HUES64 (cell line): ENCODE measurements around the gene ITGA3.

Source experiments
- H3K27ac ChIP-seq: 2 replicates; pipeline ENCODE4 v1.7.0; 2013; ENCODE audit warnings: low read depth, low read length, inconsistent platforms
- H3K27me3 ChIP-seq: 2 replicates; pipeline ENCODE4 v1.6.1; 2013; ENCODE audit warnings: mild to moderate bottlenecking, low read length; ENCODE audit not compliant: insufficient read depth
- H3K36me3 ChIP-seq: 2 replicates; pipeline ENCODE4 v1.6.1; 2013; ENCODE audit warnings: mild to moderate bottlenecking, low read length; ENCODE audit not compliant: insufficient read depth
- H3K4me1 ChIP-seq: 2 replicates; pipeline ENCODE4 v1.6.1; 2013; ENCODE audit warnings: mild to moderate bottlenecking, low read length, moderate library complexity; ENCODE audit not compliant: insufficient read depth
- H3K4me3 ChIP-seq: 2 replicates; pipeline ENCODE4 v1.5.1; 2013; ENCODE audit warnings: mild to moderate bottlenecking, low read length, moderate library complexity
- H3K9ac ChIP-seq: 2 replicates; pipeline ENCODE4 v1.6.1; 2013; ENCODE audit warnings: mild to moderate bottlenecking, low read depth, low read length
- H3K9me3 ChIP-seq: 2 replicates; pipeline ENCODE4 v1.6.1; 2013; ENCODE audit warnings: low read depth, low read length; ENCODE audit not compliant: insufficient read depth
- WGBS: fragments of 150-250, 120-280 bp; methylation state at CpG from one replicate; pipeline ENCODE4 v1.1.7; 2013; ENCODE audit warnings: missing lambda C conversion rate; 5-methylcytosine and 5-hydroxymethylcytosine counted together

The ITGA3 gene

DNA sequence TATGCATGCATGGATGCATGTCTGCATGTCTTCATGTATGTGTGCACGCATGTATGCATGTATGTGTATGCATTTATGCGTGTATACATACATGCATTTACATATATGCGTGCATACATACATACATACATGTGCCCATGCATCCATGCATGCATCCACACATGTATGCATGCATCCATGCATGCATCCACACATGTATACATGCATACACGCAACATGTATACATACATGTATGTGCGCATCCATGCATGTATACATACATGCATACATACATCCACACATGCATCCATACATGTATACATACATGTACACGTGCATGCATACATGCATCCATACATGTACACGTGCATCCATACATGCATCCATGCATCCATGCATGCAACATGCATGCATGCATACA lies 31.1 kb upstream of the ITGA3 start:
- Histone ChIP-seq H3K36me3 (no peaks in the 10 kb centered on the region), H3K4me3 (no peak overlapping the region), H3K4me1 (peaks cover 18% of the 10 kb centered on the region; the same call in 1 of the 2 replicates), H3K9ac (no peak overlapping the region), H3K27me3 (no peaks in the 10 kb centered on the region; the same call in 1 of the 2 replicates), H3K9me3 (peaks cover 5% of the 10 kb centered on the region), H3K27ac (no peak overlapping the region)
- 52% methylated on average over 6 of the region's 7 CpGs for WGBS

DNA sequence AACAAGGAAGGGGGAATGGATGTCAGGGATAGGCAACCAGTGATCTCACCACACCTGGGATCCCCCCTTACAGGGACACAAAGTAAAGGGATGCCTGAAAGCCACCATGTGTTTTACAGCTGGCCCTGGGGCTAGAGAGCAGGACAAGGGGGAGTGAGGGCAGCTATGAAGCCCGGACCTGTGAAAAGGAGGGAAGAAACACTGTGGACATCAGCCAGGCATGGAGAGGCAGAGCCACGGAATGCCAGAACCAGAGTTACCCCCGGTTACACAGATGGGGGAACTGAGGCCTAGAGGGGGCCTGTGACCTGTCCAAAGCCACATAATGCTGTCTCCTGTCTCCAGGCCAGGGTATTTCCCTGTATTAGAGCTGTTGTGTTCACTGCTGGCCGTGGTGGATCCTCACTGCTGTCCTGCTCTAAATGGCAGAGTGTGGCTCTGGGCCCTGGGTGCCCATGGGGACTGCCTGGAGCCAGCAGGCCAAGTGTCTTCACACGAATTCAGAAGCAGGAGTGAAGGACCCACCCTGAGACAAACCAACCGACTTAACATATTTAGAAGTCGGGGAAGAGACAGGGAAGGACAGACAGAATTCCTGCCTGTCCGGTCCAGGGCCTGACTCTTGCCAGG lies 29.7 kb upstream of the ITGA3 start:
- peaks cover 5% of the 10 kb centered on the region for H3K9me3 ChIP-seq
- H3K9ac ChIP-seq, result no peak overlapping the region
- H3K4me1 ChIP-seq, result peaks cover 18% of the 10 kb centered on the region; the same call in 1 of the 2 replicates
- 84% methylated on average over 8 of the region's 8 CpGs for WGBS
- no peaks in the 10 kb centered on the region; the same call in 1 of the 2 replicates for H3K27me3 ChIP-seq
- no peaks in the 10 kb centered on the region for H3K36me3 ChIP-seq
- H3K27ac ChIP-seq, result no peak overlapping the region
- H3K4me3 ChIP-seq, result no peak overlapping the region

DNA sequence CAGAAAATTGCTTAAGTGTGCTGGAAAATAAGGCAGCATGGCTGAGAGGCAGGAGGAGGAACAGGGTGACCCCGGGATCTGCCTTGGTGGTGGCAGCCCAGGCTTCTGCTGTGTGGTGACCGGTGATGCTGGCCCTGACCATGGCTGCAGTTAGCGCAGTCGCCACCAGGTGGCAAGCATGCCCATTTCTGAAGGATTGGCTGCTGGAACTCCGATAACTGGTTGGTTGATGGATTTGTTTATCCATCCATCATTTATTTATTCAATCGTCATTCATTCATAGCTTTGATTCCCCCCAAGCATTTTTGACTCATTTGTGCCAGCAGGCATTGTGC lies 29.1 kb upstream of the ITGA3 start:
- 13% methylated on average over 4 of the region's 6 CpGs for WGBS
- Histone ChIP-seq H3K9ac (no peak overlapping the region), H3K27me3 (no peaks in the 10 kb centered on the region; the same call in 1 of the 2 replicates), H3K4me1 (peaks cover 18% of the 10 kb centered on the region; the same call in 1 of the 2 replicates), H3K4me3 (peak overlapping the region; percentile 22; the same call in 1 of the 2 replicates), H3K36me3 (no peaks in the 10 kb centered on the region), H3K27ac (no peak overlapping the region), H3K9me3 (peaks cover 5% of the 10 kb centered on the region)

DNA sequence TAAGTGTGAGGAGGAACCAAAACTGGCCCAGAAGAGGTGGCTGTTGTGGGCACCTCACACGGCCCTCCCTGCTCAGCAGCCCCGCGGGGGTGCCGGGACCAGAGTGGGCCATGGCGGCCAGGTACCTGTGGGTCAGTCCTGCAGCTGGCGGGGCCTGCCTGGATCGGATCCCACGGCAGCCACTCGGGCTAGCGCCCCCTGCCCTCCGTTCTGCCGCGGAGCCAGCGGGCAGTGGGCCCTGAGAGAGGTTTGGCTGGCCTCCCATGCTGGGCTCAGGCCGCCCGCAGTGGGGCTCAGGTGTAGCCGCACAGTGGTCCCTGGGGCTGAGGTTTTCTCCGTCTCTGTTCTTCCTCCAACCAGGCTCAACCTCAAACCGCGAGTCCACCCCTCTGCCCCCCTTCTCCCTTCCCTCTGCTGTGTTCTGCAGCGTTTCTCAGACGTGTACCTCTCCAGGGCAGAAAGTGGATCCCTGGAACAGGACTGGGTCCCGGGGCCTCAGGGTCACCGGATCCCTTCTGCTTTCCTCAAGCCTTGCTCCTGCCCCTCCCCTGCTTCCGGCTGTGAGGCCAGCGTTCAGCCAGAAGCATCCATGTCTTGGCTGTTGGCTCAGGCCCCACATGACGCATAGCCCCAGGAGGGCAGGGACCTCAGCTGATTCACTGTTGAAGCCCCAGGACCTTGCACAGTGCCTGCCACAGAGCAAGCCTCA lies 28.6 kb upstream of the ITGA3 start:
- Histone ChIP-seq H3K9me3 (peaks cover 5% of the 10 kb centered on the region), H3K9ac (no peak overlapping the region; the same call in 1 of the 2 replicates), H3K4me3 (peak overlapping the region; percentile 22; the same call in 1 of the 2 replicates), H3K36me3 (no peaks in the 10 kb centered on the region), H3K27ac (no peak overlapping the region), H3K4me1 (peaks cover 18% of the 10 kb centered on the region; the same call in 1 of the 2 replicates), H3K27me3 (no peaks in the 10 kb centered on the region; the same call in 1 of the 2 replicates)
- 15% methylated on average over 27 of the region's 27 CpGs for WGBS

DNA sequence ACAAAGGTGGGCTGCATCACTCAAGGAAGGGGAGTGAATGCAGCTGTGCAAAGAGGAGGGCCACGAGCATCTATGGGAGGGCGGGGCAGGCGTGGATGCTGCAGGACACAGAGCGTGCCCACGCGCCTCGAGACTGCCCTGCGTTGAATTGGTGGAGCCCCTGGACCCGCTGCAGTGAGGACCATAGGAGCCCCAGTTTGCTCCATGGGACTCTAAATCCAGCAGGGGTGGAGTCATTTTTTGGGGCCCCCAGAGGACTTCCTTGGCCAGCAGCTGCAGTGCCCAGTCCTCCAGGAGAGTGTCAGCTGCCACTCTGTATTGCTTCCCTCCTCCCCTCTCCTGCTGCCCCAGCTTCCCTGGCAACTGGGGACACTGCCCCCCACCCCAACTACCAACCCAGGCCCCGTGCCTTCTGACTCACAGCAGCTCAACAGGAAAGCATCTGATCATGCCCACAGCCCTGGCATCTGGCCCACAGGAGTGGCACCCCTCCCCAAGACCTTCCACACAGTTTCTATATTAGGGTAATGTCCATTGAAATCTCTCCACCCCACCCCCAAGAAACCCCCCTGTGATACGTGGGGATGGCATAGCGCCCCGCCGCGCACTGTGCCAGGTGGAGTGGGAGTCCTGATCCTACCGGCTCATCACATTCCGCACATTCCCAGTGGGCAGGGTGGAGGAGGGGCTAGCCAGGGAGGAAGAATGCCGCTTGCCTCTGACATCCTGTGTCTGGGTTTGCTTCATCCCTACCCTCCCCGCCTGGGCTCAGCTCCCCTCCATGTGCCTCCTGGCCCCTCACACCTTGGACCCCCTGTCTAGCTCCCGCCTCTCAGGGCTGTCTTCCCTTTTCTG lies 27.8 kb upstream of the ITGA3 start:
- WGBS, result 51% methylated on average over 19 of the region's 20 CpGs
- Histone ChIP-seq H3K4me1 (peaks cover 18% of the 10 kb centered on the region; the same call in 1 of the 2 replicates), H3K27me3 (no peaks in the 10 kb centered on the region; the same call in 1 of the 2 replicates), H3K36me3 (no peaks in the 10 kb centered on the region), H3K9me3 (peaks cover 5% of the 10 kb centered on the region), H3K9ac (no peak overlapping the region), H3K27ac (no peak overlapping the region), H3K4me3 (0 out of 2 replicates have a peak overlapping the region, but pooled peaks have one; percentile 22)

DNA sequence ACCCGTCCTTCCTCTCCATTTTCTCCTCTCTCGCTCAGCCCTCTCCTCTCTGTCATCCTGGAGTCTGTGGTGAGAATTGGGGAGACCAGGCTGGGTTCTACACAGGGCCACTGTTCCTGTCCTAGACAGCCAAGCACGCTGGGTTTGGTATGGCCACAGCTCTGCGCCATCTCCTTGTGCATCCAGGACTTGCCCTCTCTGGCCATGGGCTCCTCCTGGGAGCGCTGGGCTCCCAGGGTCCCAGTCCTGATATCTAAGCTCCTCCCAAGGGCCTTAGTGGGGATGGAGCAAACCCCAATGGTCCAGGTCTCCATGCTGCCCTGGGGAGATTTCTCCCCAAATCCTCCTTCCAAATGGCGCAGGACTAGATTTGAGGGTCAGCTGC lies 27.2 kb upstream of the ITGA3 start:
- Histone ChIP-seq H3K9me3 (peaks cover 5% of the 10 kb centered on the region), H3K36me3 (no peaks in the 10 kb centered on the region), H3K4me3 (no peak overlapping the region), H3K9ac (no peak overlapping the region), H3K27me3 (no peaks in the 10 kb centered on the region; the same call in 1 of the 2 replicates), H3K4me1 (peaks cover 18% of the 10 kb centered on the region; the same call in 1 of the 2 replicates), H3K27ac (no peak overlapping the region)
- 76% methylated on average over 6 of the region's 6 CpGs for WGBS

DNA sequence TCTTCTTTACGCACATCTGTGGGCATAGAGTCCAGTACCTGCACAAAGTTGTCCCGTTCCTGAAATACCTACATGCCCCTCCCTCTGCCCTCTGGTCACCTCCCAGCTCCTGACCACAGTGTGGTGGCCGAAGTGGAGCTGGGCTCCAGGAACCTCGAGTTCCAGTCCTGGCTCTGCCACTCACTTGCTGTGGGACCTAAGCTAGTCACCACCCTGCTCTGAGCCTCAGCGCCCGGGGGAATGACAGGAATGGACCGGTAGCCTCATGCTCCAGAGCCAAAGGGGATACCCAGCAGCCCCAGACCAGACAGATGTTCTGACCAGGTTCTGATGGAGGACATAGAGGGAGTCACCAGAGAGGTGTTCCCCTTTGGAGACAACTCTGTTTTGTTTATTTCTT lies 26.7 kb upstream of the ITGA3 start:
- no peak overlapping the region for H3K4me3 ChIP-seq
- peaks cover 18% of the 10 kb centered on the region; the same call in 1 of the 2 replicates for H3K4me1 ChIP-seq
- no peaks in the 10 kb centered on the region; the same call in 1 of the 2 replicates for H3K27me3 ChIP-seq
- H3K9ac ChIP-seq, result no peak overlapping the region
- no peak overlapping the region for H3K27ac ChIP-seq
- H3K9me3 ChIP-seq, result peaks cover 5% of the 10 kb centered on the region
- 94% methylated on average over 7 of the region's 7 CpGs for WGBS
- no peaks in the 10 kb centered on the region for H3K36me3 ChIP-seq

DNA sequence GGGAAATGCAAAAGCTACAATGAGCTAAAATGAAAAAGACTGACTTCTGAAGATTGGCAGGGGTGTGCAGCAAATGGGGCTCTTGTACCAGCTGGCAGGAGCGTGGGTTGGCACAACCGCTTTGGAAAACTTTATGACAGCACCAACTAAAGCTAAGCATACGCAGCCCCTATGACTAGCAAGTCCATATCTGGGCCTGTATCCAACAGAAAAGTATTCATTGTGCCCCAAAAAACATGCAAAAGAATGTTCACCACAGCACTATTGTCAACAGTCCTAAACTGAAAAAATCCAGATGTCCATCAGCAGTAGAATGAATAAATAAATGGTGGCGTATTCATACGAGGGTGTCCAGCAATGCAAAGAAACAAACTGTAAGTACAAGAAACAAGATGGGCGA lies 22.6 kb upstream of the ITGA3 start:
- Histone ChIP-seq H3K4me3 (no peak overlapping the region), H3K27ac (no peak overlapping the region), H3K36me3 (no peaks in the 10 kb centered on the region), H3K9me3 (no peaks in the 10 kb centered on the region), H3K4me1 (peaks cover 7% of the 10 kb centered on the region; the same call in 1 of the 2 replicates), H3K27me3 (no peaks in the 10 kb centered on the region; the same call in 1 of the 2 replicates), H3K9ac (no peak overlapping the region)
- 84% methylated on average over 6 of the region's 6 CpGs for WGBS

DNA sequence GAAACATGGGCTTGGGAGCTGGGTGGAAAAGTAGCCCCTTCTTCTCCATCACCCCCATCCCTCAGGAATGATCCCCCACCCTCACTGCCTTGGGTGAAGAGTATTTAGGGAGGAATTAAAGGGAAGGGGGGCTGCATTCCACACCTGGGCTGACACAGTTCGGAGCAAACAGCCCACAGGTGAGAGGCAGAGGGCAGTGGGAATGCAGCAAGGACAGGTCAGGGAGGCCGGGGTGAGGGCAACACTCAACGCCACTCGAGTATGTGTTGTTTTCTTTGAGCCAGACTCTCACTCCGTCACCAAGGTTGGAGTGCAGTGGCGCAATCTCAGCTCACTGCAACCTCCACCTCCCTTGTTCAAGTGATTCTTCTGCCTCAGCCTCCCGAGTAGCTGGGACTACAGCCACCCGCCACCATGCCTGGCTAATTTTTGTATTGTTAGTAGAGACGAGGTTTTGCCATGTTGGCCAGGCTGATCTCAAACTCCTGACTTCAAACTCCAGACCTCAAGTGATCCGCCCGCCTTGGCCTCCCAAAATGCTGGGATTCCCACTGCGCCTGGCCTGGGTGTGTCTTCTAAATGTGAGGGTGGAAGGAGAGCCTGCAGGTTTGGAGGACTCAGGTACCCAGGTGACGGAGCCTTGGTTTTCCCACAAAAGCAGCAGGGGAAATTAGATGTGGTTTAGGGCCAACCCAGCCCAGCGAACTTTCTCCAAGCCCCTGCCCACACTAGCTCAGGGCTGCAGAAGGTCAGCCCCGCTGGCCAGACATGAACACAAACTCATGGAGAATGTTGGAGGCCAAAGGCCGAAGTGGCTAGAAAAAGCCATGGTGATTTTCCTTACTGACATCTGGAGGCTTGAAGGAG lies 21.2 kb upstream of the ITGA3 start:
- no peak overlapping the region for H3K27ac ChIP-seq
- H3K9me3 ChIP-seq, result no peaks in the 10 kb centered on the region
- WGBS, result 83% methylated on average over 16 of the region's 16 CpGs

DNA sequence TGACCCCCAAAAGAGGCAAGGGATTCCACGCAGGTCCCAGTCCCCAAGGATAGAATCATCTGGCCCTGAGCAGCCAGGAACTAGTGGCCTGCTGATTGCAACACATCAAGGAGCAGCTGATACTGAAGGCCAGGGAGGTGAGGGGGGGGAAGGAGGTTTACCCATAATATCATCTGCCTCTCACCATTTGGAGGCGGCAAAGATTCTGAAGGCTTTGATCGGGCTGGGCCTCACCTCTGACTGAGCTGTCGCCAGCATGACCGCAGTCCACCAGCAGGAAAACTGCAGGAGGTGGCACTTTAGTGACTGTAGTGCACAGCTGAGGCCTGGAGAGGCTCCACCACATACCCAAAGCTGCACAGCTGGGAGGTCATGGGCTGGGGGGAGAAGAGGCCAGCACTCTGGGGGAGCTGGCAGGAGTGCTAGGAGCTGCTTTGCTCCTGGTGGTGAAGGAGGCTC lies 20.5 kb upstream of the ITGA3 start:
- no peaks in the 10 kb centered on the region for H3K9me3 ChIP-seq
- no peaks in the 10 kb centered on the region for H3K36me3 ChIP-seq
- H3K27ac ChIP-seq, result no peak overlapping the region
- WGBS, result 83% methylated on average over 5 of the region's 5 CpGs
- H3K9ac ChIP-seq, result no peak overlapping the region
- no peaks in the 10 kb centered on the region for H3K4me1 ChIP-seq
- H3K27me3 ChIP-seq, result no peaks in the 10 kb centered on the region
- no peak overlapping the region for H3K4me3 ChIP-seq

More for the DNA sequence above, 21.2 kb upstream of the ITGA3 start:
- H3K9ac ChIP-seq, result no peak overlapping the region
- no peaks in the 10 kb centered on the region for H3K4me1 ChIP-seq
- no peaks in the 10 kb centered on the region for H3K27me3 ChIP-seq
- H3K36me3 ChIP-seq, result no peaks in the 10 kb centered on the region
- H3K4me3 ChIP-seq, result no peak overlapping the region
